SK-N-MC (cell line): ENCODE results near the gene COX15.

Experiments
- DNase-seq: peaks from one replicate; pipeline ENCODE4 v3.0.0-alpha.2; 2011; ENCODE audit warnings: low read depth, low spot score
- H3K27ac ChIP-seq: fragments of 200-600 bp; sonication (generic); 2 replicates; pipeline ENCODE4 v1.5.1; 2016; ENCODE audit warnings: mixed run types
- H3K36me3 ChIP-seq: fragments of 200-600 bp; sonication (generic); 2 replicates; pipeline ENCODE4 v1.6.1; 2017; ENCODE audit warnings: antibody characterized with exemption, low read length, mixed read lengths; ENCODE audit not compliant: insufficient read depth
- H3K4me3 ChIP-seq: fragments of 200-600 bp; sonication (generic); 2 replicates; pipeline ENCODE4 v1.5.1; 2016
- H3K9ac ChIP-seq: fragments of 200-600 bp; sonication (generic); 2 replicates; pipeline ENCODE4 v1.8.0; 2017; ENCODE audit warnings: mixed run types, mixed read lengths; ENCODE audit not compliant: insufficient read length
- H3K9me3 ChIP-seq: fragments of 200-600 bp; sonication (generic); 2 replicates; pipeline ENCODE4 v1.6.1; 2017; ENCODE audit warnings: low read depth, mild to moderate bottlenecking, antibody characterized with exemption, low read length, moderate library complexity, mixed read lengths
- EZH2 ChIP-seq: fragments of 200-600 bp; sonication (generic); IDR thresholded peaks from one replicate; pipeline ENCODE4 v1.6.1; 2017; ENCODE audit warnings: antibody characterized with exemption
- FOXP2 ChIP-seq: optimal IDR thresholded peaks from 2 replicates; pipeline ENCODE3; 2011; ENCODE audit warnings: mild to moderate bottlenecking, moderate library complexity; ENCODE audit not compliant: insufficient read depth; ENCODE audit errors: extremely low read length, control extremely low read depth
- POLR2AphosphoS5 ChIP-seq: IDR thresholded peaks from 2 replicates; pipeline ENCODE4 v1.6.1; 2012; ENCODE audit warnings: mild to moderate bottlenecking, low read depth, low read length, borderline replicate concordance

Gene COX15

GRCh38 chr10:99766302-99766681 lies 34.4 kb upstream of the COX15 start:
- no peak overlapping the region for H3K27ac ChIP-seq
- DNase-seq: no peak
- H3K9ac ChIP-seq: no peak overlapping the region
- no peaks in the 10 kb centered on the region for H3K9me3 ChIP-seq
- no peaks in the 10 kb centered on the region for H3K36me3 ChIP-seq
- H3K4me3 ChIP-seq: no peak overlapping the region
- no peak for TF ChIP-seq EZH2

GRCh38 chr10:99765672-99766301 lies 33.9 kb upstream of the COX15 start:
- TF ChIP-seq FOXP2 (no peak), EZH2 (no peak), POLR2AphosphoS5 (no peak)
- no peak for DNase-seq
- Histone ChIP-seq H3K9ac (no peak overlapping the region), H3K27ac (no peak overlapping the region), H3K36me3 (no peaks in the 10 kb centered on the region), H3K9me3 (no peaks in the 10 kb centered on the region), H3K4me3 (no peak overlapping the region)

GRCh38 chr10:99761365-99761764 lies 29.4 kb upstream of the COX15 start:
- no peak overlapping the region for H3K4me3 ChIP-seq
- H3K9ac ChIP-seq: no peak overlapping the region
- no peak overlapping the region for H3K27ac ChIP-seq
- H3K36me3 ChIP-seq: no peaks in the 10 kb centered on the region; the same call in 1 of the 2 replicates
- no peaks in the 10 kb centered on the region for H3K9me3 ChIP-seq
- DNase-seq: no peak
- TF ChIP-seq EZH2: no peak

- TF ChIP-seq EZH2: no peak
- TF ChIP-seq FOXP2: no peak
- no peak for TF ChIP-seq POLR2AphosphoS5
- DNase-seq: no peak
- Histone ChIP-seq H3K4me3 (no peak overlapping the region), H3K27ac (no peak overlapping the region), H3K36me3 (peaks cover 6% of the 10 kb centered on the region; the same call in 1 of the 2 replicates), H3K9ac (no peak overlapping the region), H3K9me3 (no peaks in the 10 kb centered on the region)
These were observed 28.4 kb upstream of the COX15 start for GRCh38 chr10:99760321-99760720.

GRCh38 chr10:99758211-99758891 lies 26.4 kb upstream of the COX15 start:
- Histone ChIP-seq H3K27ac (no peak overlapping the region), H3K9me3 (no peaks in the 10 kb centered on the region), H3K4me3 (no peak overlapping the region), H3K36me3 (peaks cover 15% of the 10 kb centered on the region; the same call in 1 of the 2 replicates), H3K9ac (no peak overlapping the region)
- DNase-seq: no peak
- TF ChIP-seq FOXP2 (no peak), EZH2 (no peak), POLR2AphosphoS5 (no peak)

- TF ChIP-seq POLR2AphosphoS5 (no peak), FOXP2 (no peak), EZH2 (no peak)
- H3K9ac ChIP-seq: no peak overlapping the region
- H3K27ac ChIP-seq: no peak overlapping the region
- no peak for DNase-seq
- H3K36me3 ChIP-seq: peaks cover 15% of the 10 kb centered on the region; the same call in 1 of the 2 replicates
- no peaks in the 10 kb centered on the region for H3K9me3 ChIP-seq
- H3K4me3 ChIP-seq: no peak overlapping the region
These were observed 24.2 kb upstream of the COX15 start for GRCh38 chr10:99756159-99756558.

DNA sequence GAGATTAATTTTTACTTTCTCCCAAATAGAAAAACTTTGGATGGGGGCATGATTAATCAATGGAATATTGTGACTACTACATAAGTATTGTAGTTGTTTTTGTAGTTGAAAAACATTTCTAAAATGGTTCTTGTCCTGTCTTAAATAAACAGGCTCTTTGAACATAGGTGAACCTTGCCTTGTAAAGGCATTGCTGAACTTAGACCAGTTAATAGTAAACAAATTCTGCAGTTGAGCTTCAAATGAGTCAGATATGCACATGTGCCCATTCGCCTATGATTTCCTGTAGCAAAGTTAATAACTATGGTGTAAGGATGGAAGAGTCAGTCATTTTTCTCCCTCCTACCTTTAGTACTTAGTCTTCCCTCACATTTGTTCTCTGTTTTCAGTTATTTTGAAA lies 22.7 kb upstream of the COX15 start:
- DNase-seq: no peak
- Histone ChIP-seq H3K4me3 (no peak overlapping the region), H3K9me3 (no peaks in the 10 kb centered on the region), H3K9ac (no peak overlapping the region), H3K27ac (no peak overlapping the region), H3K36me3 (peaks cover 22% of the 10 kb centered on the region)
- TF ChIP-seq EZH2: no peak
- TF ChIP-seq POLR2AphosphoS5: no peak
- TF ChIP-seq FOXP2: no peak

DNA sequence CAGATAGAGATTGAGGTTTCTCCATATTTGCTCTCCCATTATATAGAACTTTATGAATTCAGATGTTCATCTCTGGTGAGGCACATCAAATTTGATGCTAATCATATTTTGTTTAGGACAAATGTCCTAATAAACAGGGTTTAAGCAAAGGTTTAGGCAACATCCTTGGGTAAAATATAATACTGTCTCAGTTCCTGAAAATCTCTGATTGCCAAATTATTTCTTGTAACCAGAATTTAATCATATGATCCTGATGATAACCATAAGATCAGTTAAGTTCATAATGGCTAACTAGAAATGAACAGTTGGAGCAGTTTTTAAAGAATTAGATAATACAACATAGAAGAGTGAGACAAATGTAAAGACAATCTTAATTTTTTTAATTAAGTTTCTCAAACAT lies 18.7 kb upstream of the COX15 start:
- TF ChIP-seq FOXP2: no peak
- TF ChIP-seq EZH2: no peak
- TF ChIP-seq POLR2AphosphoS5: no peak

More for the DNA sequence above, 18.7 kb upstream of the COX15 start:
- Histone ChIP-seq H3K9ac (no peak overlapping the region), H3K36me3 (peaks cover 24% of the 10 kb centered on the region), H3K9me3 (no peaks in the 10 kb centered on the region), H3K27ac (no peak overlapping the region), H3K4me3 (no peak overlapping the region)
- no peak for DNase-seq
